ENCODE data around the gene ATL1.

ATL1 gene

DNA sequence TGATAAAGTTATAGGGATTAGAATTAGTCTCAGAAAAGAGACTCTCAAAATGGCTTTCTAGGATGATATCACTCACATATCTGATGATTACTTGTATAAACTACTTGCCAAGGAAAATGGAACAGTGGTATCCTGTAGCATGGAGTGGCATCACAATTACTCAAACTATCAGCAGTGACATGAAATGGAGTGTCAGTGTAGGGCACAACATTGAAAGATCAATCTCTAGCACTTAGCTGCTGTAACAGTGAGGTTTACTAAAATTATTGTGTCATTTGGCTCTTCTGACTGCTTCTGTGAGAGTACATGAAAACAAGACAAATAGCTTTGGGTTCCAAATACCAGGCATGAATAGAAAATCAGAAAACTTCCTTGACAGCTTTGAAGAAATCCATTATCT lies 20.9 kb upstream of the ATL1 start:
- no peak for DNase-seq
- no peak for TF ChIP-seq CTCF (IDR thresholded peaks at IDR 0.05)
- no peaks in the 10 kb centered on the region for H3K9me3 ChIP-seq
- no peak overlapping the region for H3K27ac ChIP-seq
- no peaks in the 10 kb centered on the region for H3K27me3 ChIP-seq
- peaks cover 0 to 6% (median 0%) of the 10 kb centered on the region in 4 donors for H3K4me1 ChIP-seq
- no peaks in the 10 kb centered on the region for H3K36me3 ChIP-seq
- H3K4me3 ChIP-seq, result no peak overlapping the region
- intact Hi-C loops (cut with DNase I; ENCODE audit: low total_unique reads), result no loop called here

GRCh38 chr14:50541159-50541567 lies 18.8 kb upstream of the ATL1 start:
- Histone ChIP-seq H3K4me3 (no peak overlapping the region), H3K27me3 (no peaks in the 10 kb centered on the region), H3K27ac (no peak overlapping the region), H3K9me3 (no peaks in the 10 kb centered on the region), H3K36me3 (no peaks in the 10 kb centered on the region), H3K4me1 (peaks cover 0 to 10% (median 0%) of the 10 kb centered on the region in 4 donors)
- no peak for TF ChIP-seq CTCF (IDR thresholded peaks at IDR 0.05)
- intact Hi-C loops (cut with DNase I; ENCODE audit: low total_unique reads), result loop anchor here (5.0 kb wide), 1 partner anchor 236 kb away; no protein-coding TSS in a partner anchor
- no peak for DNase-seq

DNA sequence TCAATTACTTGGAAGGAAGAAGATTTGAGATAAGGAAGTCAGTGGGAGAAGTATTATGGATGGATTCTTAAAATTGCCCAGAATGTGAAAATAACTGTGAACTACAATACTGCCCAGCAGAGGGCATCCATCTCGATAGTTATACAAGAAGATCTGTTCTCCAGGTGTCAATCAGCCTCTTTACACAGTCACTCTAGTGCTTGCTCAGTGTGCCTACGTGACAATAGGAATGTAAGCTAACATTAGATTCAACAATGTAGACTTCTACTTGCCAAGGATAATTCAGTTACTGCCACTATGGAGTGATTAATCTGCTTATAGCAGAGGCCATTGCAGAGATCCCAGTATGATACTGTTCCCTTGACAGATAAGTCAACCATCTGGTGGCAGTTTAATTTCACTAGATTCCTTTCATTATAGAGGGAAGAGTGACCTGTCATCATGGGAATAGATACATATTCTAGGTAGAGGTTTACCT lies 17.0 kb upstream of the ATL1 start:
- intact Hi-C loops (cut with DNase I; ENCODE audit: low total_unique reads), result loop anchor here (5.0 kb wide), 1 partner anchor 234 kb away; no protein-coding TSS in a partner anchor
- H3K27me3 ChIP-seq, result no peaks in the 10 kb centered on the region
- H3K4me3 ChIP-seq, result no peak overlapping the region
- DNase-seq, result peak in 1 of 2 donors; percentile 30
- no peak overlapping the region for H3K27ac ChIP-seq
- H3K4me1 ChIP-seq, result peaks cover 0 to 10% (median 0%) of the 10 kb centered on the region in 4 donors
- H3K9me3 ChIP-seq, result no peaks in the 10 kb centered on the region
- no peaks in the 10 kb centered on the region for H3K36me3 ChIP-seq
- TF ChIP-seq CTCF (IDR thresholded peaks at IDR 0.05), result peak; percentile 50 to 60

DNA sequence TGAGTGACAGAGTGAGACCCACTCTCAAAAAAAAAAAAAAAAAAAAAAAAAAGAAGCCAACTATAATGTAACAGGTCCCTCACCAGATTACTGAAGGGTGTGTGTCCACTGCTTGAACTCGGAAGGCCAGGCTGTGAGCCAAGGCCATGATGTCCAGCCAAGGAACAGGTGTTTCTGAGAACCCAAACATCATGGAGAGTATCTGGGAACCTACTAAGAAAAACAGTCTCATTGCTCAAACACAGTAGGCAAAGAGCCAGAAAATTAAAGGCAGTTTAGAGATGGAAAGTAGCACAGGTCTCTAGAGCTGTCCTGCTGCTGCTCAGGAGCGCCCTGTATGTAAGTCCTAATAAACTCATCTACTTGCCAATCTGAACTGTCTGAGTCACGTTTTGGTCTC lies 15.0 kb upstream of the ATL1 start:
- no peaks in the 10 kb centered on the region for H3K9me3 ChIP-seq
- intact Hi-C loops (cut with DNase I; ENCODE audit: low total_unique reads), result loop anchor here (5.0 kb wide), 1 partner anchor 232 kb away; no protein-coding TSS in a partner anchor
- DNase-seq, result no peak
- no peaks in the 10 kb centered on the region for H3K27me3 ChIP-seq
- no peak overlapping the region for H3K27ac ChIP-seq
- TF ChIP-seq CTCF (IDR thresholded peaks at IDR 0.05), result no peak
- no peaks in the 10 kb centered on the region for H3K36me3 ChIP-seq
- H3K4me1 ChIP-seq, result peaks cover 0 to 10% (median 0%) of the 10 kb centered on the region in 4 donors
- H3K4me3 ChIP-seq, result no peak overlapping the region

DNA sequence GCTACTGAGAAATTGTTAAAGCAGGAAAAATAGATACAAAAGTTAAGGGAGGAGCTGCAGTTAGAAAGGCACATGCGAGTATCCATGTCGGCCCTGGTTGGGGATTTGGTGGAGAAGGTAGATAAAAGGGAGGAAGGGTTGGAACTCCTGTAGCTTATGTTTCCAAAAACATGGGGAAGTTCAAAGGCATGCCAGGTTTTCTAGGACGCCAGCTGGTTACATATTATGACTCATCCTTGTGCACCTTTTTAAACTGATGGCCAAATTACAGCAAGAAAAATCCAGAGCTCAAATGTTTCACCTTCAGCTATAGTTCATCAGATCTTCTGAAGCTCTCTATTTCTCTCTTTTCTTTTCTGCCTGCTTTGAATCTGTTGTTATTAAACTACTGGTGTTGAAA lies 14.3 kb upstream of the ATL1 start:
- no peaks in the 10 kb centered on the region for H3K27me3 ChIP-seq
- H3K27ac ChIP-seq, result no peak overlapping the region

More for the DNA sequence above, 14.3 kb upstream of the ATL1 start:
- peaks cover 0 to 10% (median 0%) of the 10 kb centered on the region in 4 donors for H3K4me1 ChIP-seq
- no peaks in the 10 kb centered on the region for H3K9me3 ChIP-seq
- no peak for DNase-seq
- intact Hi-C loops (cut with DNase I; ENCODE audit: low total_unique reads), result no loop called here
- no peaks in the 10 kb centered on the region for H3K36me3 ChIP-seq
- TF ChIP-seq CTCF (IDR thresholded peaks at IDR 0.05), result no peak
- H3K4me3 ChIP-seq, result no peak overlapping the region

Data from tibial artery (tissue), 4 donors.